Endothelial cell of umbilical vein (primary cell): ENCODE measurements around the gene SOX13.

Experiments used
- GATA2 ChIP-seq: IDR thresholded peaks from 2 replicates; pipeline ENCODE4 v1.7.0; 2011; ENCODE audit warnings: low read depth, mild to moderate bottlenecking, moderate library complexity, mixed read lengths, low read length; ENCODE audit not compliant: insufficient read length, insufficient read depth
- POLR2A ChIP-seq: IDR thresholded peaks from 2 replicates; pipeline ENCODE4 v1.6.1; 2012; ENCODE audit warnings: low read depth, mild to moderate bottlenecking, control low read depth, low read length
- TF ChIP-seq, protein P1 (sequence below), 2 donors: IDR thresholded peaks; 1 replicate in 1 of 2; 2 replicates in 1 of 2; pipeline ENCODE4 v1.5.1; 2011; ENCODE audit warnings: low read length in 2 of 2, mild to moderate bottlenecking in 2 of 2, moderate library complexity in 2 of 2, control low read depth in 1 of 2, inconsistent platforms in 1 of 2, low read depth in 1 of 2; ENCODE audit not compliant: insufficient read depth in 1 of 2; ENCODE audit errors: extremely low read depth in 1 of 2

DNA sequence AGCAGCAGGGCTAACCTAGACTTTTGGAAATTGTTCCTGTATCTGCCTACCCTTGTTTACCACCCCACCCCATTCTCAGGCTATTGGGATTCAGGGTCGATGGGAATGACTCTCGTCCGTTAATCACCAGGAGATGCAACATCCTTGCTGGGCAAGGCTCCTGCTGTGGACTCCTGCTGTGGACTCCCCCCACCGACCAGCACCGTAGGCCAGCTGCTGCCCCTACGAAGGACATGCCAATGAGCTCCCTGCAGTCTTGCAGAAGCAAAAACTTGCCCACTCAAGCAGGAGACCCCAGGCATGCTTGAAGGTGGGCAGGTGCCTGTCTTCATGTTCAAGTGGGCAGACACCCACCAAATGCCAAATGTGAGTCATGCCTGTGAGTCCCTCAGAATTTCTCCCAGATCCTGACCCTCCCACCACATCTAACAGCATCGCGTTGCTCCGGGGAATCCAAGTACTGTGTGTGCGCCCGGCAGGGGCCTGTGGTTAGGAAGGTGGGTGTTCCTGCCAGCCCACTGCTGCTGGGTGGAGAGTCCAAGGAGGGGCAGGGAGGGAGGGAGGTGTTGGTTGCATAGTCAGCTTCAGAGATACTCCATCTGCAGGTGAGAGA is 41.7 kb upstream of the SOX13 start:
- TF ChIP-seq, protein P1, sequence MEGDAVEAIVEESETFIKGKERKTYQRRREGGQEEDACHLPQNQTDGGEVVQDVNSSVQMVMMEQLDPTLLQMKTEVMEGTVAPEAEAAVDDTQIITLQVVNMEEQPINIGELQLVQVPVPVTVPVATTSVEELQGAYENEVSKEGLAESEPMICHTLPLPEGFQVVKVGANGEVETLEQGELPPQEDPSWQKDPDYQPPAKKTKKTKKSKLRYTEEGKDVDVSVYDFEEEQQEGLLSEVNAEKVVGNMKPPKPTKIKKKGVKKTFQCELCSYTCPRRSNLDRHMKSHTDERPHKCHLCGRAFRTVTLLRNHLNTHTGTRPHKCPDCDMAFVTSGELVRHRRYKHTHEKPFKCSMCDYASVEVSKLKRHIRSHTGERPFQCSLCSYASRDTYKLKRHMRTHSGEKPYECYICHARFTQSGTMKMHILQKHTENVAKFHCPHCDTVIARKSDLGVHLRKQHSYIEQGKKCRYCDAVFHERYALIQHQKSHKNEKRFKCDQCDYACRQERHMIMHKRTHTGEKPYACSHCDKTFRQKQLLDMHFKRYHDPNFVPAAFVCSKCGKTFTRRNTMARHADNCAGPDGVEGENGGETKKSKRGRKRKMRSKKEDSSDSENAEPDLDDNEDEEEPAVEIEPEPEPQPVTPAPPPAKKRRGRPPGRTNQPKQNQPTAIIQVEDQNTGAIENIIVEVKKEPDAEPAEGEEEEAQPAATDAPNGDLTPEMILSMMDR (IDR thresholded peaks at IDR 0.05; ENCODE audit: extremely low read depth in 1 of 2, insufficient read depth in 1 of 2, low read depth in 1 of 2, low read length in 2 of 2): no peak
- TF ChIP-seq POLR2A: no peak
- TF ChIP-seq GATA2: no peak
